ENCODE results near the gene RNF144B.
"Not testable (repeated sequence)": the region's sequence is repeated elsewhere in the genome, so short reads cannot be mapped to it uniquely, and the experiment has no call there.

RNF144B gene

GRCh38 chr6:18359237-18359885, 27.8 kb upstream of the RNF144B start:
- Histone ChIP-seq H3K27ac (peak overlapping the region in 1 of 2 donors; percentile 49), H3K4me3 (no peak overlapping the region)
- no peak for TF ChIP-seq CTCF (IDR thresholded peaks at IDR 0.05)
- no peak for DNase-seq (ENCODE audit: low spot score)

GRCh38 chr6:18360188-18360587, 27.0 kb upstream of the RNF144B start:
- no peak for TF ChIP-seq CTCF (IDR thresholded peaks at IDR 0.05)
- Histone ChIP-seq H3K27ac (no peak overlapping the region), H3K4me3 (no peak overlapping the region)
- no peak for DNase-seq (ENCODE audit: low spot score)

- TF ChIP-seq CTCF (IDR thresholded peaks at IDR 0.05), result no peak
- no peak for DNase-seq (ENCODE audit: low spot score)
- peak overlapping the region; percentile 11 for H3K4me3 ChIP-seq
- peak overlapping the region; percentile 24 to 75 for H3K27ac ChIP-seq
These were observed 25.0 kb upstream of the RNF144B start for GRCh38 chr6:18362058-18362561.

- TF ChIP-seq CTCF (IDR thresholded peaks at IDR 0.05), result no peak
- DNase-seq (ENCODE audit: low spot score), result no peak
- H3K27ac ChIP-seq, result no peak overlapping the region
- no peak overlapping the region for H3K4me3 ChIP-seq
These were observed 23.4 kb upstream of the RNF144B start for GRCh38 chr6:18363746-18364145.

- DNase-seq (ENCODE audit: low spot score), result not testable (repeated sequence)
- peak overlapping the region in 1 of 2 donors; percentile 31 for H3K27ac ChIP-seq
These were observed 22.6 kb upstream of the RNF144B start for GRCh38 chr6:18364561-18364960.

GRCh38 chr6:18367371-18367770, 19.8 kb upstream of the RNF144B start:
- no peak overlapping the region for H3K4me3 ChIP-seq
- TF ChIP-seq CTCF (IDR thresholded peaks at IDR 0.05), result no peak
- no peak for DNase-seq (ENCODE audit: low spot score)
- no peak overlapping the region for H3K27ac ChIP-seq

More at GRCh38 chr6:18364561-18364960, 22.6 kb upstream of the RNF144B start:
- H3K4me3 ChIP-seq, result not testable (repeated sequence)

GRCh38 chr6:18368277-18369105, 18.7 kb upstream of the RNF144B start:
- no peak for DNase-seq (ENCODE audit: low spot score)
- H3K4me3 ChIP-seq, result no peak overlapping the region

More at GRCh38 chr6:18368277-18369105, 18.7 kb upstream of the RNF144B start:
- TF ChIP-seq CTCF (IDR thresholded peaks at IDR 0.05), result no peak
- no peak overlapping the region for H3K27ac ChIP-seq
